ENCODE results near the gene NUDT16L1.

Gene NUDT16L1

DNA sequence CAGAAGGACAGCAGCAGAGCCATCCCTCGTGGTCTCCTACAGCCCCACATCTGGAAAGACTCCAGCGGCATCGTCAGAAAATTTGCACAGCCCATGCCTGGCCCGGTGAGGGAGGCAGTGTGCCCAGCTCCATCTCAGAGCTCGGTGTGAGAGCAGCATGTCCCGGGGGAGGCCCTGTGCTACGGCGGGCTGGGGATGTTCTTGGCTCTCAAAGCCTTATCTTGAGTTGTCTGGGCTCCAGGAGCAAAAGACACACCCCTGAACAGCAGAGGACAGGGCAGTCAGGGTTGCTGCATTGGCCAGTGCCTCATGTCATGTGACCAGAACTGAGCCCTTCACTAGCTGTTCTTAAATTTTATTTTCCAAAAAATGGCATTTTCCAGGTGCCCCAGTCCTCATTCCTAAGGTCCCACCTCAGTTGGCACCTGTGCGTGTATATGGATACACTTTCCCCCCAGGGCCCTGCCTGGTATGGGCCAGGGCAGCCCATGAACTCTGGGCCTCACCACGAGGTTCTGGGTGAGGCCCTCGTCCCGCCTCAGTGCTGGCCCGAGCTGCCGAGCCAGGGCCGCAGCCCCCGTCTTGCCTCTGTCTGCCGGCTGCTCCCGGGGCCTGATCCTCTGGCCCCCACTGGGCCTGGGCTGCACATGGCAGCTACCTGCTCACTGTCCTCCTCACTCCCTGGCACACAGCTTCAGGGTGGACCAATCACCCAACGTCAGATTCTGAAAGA lies 3.0 kb downstream of the NUDT16L1 start:
- DNase-seq = no peak

DNA sequence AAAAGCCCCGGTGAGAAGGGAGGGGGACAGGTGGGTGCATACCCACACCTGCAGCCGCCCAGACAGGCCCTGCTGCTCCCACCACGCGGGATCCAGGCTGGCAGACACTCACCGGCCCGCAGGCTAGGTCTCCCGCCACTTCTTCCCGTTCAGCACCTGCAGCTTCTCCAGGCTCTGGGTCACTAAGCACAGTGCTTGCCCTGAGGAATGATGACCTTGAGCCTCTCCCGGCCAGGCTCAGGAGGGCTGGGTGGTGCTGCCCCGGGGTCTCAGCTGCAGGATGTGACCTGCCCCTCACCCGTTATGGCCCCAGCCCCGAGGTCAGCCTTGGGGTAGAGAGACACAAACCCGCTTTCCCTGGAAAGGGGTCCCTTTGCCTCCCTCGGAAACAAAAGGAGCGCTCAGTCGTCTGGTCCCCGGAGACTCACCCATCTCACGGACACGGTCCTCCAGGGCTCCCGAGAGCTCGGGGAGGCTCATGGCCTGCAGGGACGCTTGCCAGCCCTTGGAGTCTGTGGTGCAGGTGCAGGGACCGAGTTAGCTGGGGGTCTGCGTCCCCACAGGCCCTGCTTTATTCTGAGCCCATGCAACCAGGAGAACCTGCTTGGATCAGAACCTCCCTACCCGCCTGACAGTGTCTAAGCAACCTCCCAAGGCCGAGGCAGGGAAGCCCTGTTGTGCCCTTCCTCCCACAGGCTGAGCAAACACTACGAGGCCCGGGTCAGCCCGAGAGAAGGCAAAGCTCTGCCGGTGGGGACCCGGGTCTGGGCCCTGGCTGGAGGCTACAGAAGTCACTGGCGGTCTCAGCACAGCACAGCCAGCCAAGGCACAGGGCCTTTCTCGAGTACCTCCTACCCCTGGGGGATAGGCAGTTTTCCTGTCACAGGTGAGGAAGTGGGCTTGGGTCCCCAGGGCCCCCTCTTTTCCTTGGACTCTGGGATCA lies 3.8 kb downstream of the NUDT16L1 start:
- no peak for DNase-seq

DNA sequence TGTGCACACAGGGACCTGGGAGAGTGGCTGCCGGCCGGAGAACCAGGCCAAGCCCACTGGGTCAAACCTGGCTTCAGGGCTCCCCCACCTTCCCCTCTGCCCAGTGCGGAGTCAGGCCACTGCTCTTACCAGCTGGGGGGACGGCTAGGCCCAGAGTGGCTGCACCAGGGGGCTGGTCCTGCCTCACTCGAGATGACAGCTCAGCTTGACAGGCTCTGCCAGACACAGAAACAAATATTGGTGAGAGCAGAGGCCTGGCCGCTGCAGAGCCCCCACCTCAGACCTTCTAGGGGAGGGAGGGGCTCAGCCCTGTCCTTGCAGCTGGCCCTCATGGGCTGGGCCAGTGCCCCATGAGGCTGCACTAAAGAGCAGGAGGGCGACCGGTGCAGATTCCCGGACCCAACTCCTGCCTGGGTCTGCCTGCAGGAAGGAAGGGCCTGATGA lies 4.5 kb downstream of the NUDT16L1 start:
- no peak for DNase-seq

DNA sequence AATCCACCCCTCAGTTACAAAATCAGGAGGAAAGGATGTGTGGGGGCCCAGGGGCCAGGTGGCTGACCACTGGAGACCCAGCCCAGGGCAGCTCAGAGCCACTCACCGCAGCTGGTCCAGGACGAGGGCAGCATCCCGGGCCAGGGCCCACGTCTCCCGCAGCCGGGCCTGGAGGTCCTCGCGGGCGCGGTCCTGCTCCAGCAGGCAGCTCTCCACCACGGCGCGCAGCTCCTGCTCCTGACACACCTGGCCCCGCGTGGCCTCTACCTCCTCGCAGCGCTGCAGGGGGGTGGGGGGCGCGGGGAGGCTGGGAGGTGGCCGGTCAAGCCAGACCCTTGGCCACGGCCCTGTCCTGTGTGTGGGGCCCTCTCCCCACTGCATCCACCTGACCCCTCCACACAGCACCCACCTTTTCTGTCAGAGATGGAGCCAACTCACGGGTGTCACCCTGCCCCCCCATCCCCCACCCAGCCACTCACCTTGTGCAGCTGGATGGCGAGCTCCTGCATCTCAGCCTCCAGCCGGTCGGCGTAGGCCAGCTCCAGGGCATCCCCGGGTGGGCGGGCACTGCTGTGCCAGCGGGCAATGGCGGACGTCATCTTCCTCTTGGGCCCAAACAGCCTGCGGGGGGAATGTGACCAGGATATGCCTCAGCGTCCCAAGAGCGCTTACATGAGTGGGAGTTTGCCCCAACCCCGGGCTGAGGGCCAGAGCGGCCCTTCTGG lies 5.1 kb downstream of the NUDT16L1 start:
- DNase-seq = no peak

DNA sequence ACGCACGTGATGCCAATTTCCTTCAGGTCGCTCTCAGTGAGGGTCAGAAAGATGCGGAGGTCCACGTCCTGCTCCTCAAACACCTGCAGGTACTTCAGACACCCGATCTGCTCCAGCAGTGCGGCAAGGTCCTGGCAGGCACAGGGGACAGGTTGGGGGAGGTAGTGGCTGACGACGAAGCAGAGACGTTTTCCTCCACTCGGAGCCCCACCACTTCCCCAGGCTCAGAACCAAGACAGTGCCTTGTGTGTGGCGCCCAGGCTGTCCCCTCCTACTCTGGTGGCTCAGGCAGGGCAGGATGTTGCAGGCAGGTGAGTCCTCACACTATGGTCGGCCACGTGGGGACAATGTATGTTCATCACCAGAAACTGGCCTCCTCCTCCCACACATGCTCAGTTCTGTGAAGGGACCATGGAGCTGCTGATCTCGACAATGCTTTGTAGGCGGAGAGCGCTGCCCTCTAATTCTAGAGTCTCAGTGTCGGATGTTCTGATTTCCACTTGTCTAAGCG lies 5.7 kb downstream of the NUDT16L1 start:
- no peak for DNase-seq

DNA sequence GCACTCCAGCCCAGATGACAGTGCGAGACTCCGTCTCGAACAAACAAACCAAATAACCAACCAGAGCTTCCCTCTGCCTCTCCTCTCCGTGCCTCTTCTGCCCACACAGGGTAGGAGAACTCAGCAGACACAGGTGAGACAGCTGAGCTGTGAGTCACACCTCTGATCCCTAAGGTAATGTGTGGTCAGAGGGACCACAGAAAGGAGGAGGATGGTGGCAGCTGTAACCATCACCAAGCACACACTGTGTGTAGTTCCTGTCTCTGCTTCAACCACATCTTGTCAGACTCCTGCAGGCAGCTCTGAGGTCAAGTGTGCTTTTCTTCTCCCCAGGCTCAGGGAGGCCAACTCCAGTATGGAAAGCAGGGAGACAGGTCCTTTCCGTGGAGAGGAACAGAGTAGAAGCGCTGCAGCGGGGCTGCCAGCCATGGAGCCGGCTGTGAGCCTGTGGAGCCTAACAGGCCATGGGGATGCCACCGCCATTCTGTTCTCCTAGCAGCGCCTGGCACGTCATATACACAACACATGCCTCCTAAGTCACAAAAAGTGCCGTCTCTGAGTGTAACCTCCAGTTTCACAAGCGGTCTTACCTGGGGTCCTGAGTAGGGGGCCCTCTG lies 7.1 kb downstream of the NUDT16L1 start:
- no peak for DNase-seq

DNA sequence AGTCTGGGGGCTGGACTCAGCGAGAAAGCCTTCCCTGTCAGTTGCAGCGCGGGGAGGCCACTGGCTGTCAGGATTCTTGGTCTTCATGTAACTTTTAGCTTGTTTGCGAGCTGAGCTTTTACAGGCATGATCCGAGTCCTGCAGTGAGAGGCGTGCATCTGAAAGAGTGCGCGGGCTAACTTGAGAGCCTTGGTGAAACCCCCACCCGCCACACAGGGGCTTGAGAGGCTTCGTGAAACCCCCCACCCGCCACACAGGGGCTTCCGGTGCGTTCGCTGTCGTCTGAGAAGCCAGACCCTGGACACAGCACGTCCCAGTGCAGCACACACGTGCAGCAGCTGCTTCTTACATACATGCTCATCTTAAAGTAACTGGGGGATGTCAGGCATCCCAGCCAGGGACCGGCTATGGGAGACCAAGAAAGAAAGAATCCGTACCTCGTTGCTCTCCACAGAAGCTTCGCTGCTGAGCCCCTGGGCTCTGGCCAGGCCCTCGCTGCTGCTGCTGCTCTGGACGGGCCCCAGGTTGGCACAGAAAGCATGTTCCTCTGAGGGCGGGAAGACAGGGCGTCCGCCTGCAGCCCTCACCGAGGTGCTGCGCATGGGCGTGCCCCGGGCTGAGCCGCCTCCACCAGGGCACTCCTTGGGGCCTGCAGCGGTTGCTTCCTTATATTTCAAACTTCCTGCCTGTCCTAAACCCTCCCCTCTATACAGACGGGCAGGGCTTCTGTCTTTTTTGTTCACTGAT lies 7.8 kb downstream of the NUDT16L1 start:
- DNase-seq = no peak

DNA sequence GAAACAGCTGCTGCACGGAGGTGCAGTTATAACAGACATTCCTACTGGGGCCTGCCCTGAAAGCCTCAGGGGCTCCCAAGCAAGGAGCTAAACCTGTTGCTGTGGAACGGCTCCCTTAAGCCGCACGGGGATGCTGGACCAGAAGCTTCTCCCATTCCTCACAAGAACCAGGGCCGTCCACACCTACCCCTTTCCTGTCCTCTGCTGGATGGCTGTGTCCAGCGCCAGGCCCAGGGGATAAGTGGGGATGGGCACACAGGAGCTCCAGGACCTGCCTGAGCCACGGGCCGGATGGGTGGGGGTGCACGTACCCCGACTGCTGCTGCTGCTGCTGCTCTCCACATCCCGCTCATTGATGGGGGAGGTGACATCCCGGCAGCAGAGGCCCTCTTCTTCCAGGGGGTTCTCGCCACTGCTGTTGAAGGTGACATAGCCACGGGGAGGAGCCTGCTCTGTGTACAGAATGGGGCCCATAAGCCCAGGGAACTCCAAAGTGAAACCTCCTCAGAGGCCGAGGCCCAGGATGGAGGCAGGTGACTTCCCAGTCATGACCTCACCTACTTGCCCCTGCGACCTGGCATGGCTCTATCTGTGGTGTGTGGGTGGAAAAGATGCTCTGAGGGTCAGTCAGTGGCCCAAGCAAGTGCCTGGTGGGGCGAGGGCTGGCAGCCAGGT lies 8.6 kb downstream of the NUDT16L1 start:
- no peak for DNase-seq

DNA sequence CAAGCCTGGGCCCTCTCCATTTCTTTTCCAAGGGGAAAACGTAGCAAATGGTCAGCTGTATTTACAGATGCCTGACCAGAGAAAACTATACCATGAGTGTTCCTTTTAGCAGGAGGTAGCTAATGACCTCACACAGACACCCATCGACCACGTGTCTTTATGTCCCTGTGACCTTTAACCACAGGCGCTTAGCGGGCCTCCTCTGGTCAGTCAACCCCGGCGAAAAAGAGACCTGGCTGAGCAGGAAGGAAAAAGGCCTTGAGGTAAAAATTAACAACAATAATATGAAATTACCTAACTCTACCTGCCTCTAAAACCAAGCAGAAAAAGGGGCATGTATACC lies 9.1 kb downstream of the NUDT16L1 start:
- no peak for DNase-seq

DNA sequence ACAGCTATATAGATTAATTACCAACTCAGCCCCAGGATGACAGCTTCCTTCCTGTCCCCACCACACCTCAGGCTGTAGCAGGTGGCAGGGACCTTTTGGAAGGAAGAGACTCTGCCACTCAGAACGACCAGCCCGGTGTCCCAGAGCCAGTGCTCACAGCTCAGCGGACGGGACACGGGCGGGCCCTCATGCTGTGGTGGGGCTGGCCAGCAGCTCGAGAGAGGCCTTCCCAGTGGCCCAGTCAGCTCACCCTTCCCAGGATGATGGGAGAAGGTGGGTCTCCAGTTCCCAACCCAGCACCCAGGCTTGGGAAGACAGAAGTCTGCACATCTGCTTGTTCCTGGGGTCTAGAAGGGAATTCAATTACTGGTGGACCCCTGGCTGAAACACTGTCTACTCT lies 10.5 kb downstream of the NUDT16L1 start:
- no peak for DNase-seq

DNA sequence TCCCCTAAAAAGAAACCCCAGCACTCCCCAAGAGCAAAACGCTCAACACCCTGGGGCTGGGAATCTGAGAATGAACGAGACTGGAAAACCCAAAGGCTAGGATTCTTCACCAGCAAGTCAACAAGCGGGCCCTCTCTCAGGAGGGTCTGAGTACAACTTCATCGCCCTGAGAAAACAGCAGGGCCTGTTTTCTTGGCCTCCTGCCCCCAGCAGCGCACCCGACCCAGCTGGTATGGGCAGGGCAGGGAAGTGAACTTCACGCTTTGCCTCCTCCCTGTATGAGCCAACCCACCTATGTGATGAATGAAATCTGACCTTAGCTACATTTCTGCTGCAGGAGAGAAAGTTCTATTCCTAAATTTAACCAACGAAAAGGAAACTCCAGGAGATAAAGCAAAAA lies 11.1 kb downstream of the NUDT16L1 start:
- no peak for DNase-seq

DNA sequence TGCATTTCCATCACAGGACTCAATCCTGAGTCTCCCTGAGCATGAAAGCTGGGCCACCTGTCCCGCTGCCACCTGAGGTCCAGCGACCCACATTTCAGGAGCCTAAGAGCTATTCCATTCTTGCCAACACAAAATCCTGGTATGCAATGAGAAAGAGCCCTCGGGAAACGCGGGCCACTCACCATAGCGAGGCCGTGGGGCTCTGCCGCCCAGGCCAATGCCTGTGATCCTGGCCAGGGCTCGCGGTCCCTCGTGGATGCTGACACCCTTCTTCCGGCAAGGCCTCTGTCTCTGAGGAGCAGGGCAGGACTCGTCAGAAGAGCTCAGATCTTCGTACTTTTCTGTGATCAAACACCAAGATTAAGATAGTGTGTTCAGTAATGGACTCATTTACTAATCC lies 11.6 kb downstream of the NUDT16L1 start:
- DNase-seq = no peak

DNA sequence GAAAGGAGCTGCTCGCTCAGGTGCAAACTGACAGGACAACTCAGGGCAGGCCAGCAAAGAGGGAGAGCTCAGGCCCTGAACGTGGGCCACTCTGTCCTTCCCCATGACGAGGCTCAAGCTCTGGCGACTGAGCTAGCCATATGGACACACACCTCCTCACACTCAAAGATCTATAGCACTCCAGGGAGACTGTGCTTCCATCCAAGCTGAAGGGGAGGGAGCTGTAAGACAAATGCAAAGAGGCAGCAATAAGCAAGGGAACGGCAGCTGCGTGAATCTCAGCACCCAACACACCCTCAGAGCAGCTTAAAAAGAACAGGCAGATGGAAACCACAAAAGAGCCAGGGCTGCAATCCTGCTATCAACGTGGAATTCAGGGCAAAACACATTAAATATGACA lies 13.5 kb downstream of the NUDT16L1 start:
- no peak for DNase-seq

DNA sequence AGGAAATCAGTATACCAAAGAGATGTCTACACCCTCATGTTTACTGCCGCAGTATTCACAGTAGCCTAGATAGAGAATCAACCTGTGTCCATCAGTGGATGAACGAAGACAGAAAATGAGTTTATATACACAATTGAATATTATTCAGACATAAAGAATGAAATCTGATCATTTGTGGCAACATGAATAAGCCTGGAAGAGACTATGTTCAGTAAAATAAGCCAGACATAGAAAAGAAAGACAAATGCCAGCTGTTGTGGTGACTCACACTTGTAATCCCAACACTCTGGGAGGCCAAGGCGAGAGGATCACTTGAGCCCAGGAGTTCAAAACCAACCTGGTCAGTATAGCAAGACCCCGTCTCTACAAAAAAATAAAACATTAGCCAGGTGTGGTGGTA lies 16.1 kb downstream of the NUDT16L1 start:
- no peak for DNase-seq

DNA sequence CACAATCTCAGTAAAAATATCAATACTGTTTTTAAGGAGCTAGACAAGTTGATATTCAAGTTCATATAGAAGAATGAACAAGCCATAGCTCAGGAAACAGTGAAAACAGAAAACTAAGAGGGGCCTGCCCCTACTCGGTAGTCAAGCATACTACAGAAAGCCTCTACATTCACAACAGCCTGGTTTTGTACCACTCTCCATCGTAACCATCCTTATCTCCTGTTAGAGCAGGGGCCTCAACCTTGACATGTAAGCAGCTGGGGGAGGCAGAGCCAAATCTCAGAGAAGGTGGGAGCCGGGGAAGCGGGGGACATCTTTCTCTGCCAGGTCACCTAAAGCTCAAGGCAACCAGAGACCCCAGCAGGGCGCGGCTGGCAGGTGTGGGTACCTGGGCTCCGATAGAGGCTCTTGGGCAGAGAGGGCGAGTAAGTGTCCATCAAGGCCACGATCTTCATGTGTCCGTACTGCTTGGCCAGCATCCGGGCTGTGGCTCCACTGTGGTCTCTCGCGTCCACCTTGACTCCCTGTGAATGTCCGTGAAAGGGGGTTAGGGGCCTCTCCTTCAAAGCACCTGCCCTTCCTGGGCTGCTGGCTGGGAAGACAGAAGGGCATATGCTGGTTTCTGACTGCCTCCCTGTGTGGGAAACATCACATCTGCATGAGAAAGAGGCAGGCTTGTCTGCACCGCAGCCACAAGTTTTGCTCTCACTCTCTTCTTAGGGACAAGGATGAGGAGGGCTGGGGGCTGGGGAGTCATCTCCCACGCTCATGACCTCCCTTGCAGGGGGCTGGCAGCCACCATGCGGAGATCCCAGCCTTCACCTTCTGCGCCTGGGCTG lies 20.5 kb downstream of the NUDT16L1 start:
- no peak for DNase-seq

DNA sequence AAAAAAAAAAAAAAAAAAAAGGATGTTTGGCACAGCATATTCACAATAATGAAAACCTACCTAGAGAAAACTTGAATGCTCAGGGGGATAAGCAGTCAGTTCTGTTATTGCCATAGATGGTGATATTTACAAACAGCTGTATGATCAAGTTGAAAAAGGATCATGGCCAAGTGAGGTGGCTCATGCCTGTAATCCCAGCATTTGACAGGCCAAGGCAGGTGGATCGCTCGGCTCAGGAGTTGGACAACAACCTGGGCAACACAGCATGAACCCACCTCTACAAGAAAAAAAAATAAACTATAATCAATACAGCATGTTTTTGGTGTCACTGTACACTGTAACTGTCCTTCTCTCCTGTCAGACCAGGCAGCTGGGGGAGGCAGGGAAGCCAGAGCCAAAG lies 21.6 kb downstream of the NUDT16L1 start:
- DNase-seq = no peak

DNA sequence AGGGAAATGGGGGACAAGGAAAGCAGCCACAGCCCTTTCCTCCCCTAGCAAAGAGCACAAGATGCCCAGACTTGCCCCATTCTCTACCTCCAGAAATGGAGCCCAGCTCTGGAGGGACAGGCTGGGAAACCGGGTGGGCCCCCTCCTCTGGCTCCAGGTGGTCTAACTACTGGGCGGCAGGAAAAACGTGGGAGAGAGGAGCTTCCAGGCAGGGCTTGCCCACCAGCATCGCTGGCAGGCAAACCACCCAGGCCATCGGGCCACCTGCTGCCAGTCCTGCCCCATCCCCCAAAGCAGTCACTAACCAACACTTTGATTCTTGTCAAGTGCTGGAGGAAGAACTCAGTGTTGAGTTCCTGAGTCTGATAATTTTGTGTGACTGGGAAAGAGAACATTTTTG lies 25.1 kb downstream of the NUDT16L1 start:
- no peak for DNase-seq

DNA sequence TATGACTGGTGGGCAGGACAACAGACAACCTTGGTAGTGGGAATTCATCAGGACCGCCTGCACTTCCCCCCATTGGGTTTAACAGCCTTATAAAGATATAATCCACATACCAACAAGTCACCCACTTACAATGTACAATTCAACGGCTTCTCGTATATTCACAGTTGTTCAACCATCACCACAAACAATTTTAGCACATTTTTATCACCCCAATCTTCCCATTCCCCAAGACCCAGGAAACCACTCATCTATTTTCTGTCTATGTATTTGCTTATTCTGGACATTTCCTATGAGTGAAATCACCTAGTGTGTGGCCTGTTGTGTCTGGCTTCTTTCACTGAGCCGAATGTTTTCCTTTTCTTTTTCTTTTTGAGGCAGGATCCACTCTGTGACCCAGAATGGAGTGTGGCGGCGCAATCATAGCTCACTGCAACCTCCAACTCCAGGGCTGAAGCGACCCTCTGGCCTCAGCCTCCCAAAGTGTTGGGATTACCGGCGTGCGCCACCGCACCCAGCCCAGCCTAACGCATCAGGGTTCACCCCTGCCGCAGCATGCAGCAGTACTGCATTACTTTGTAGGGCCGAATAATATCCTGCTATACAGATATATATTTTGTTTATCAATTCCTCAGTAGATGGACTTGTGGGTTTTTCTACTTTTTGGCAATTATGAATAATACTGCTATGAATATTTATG lies 29.9 kb downstream of the NUDT16L1 start:
- no peak for DNase-seq

DNA sequence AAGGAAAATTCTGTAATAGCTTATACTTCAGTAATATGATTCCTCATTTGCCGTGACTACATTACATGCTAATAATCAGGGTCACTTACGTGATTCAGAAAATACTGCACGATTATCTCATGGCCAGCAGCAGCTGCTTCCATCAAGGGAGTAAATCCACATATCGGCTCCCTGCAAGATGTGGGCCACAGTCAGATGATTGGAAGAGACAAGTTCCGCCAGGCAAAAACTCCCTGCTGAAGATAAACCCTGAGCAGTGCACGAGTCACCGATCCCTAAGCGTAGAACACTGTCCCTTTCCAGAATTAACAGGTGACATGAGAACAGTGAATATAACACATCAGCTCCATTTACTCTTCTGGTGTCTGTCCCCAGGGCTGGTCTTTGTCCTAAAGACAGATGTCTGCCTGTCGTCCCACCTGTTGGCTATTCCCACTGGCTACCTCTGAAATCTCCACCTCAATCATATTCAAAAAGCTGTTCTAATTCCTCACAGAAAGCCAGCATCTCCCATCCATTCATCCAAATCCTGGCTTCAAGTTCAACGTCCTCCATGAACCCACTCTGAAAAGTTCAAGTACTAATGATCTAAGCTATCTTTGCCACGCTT lies 31.4 kb downstream of the NUDT16L1 start:
- DNase-seq = no peak

DNA sequence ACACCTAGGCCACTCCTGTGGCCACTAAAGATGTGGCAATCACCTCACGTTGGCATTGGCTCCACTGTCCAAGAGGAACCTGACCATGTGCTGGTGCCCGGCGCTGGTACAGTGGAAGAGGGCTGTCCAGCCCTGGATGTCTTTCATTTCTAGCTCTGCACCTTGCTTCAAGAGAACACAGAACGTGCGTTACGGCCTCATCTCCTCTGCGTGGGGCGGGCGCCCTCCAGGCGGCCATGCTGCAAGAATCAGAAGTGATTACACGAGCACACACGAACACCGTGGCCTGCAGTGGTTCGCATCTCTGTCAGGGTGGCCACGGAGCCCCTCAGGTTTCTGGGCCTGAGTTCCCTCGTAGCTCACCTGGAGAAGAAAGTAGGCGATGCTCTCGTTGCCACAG lies 33.3 kb downstream of the NUDT16L1 start:
- no peak for DNase-seq
